Epithelial cell of esophagus (primary cell): Measurements from ENCODE around the gene EMP1.
A peak's percentile ranks its signal among the peaks of the same experiment; 100 is the strongest.

Experiments
- DNase-seq: peaks from one replicate; pipeline ENCODE4 v3.0.0; 2010; ENCODE audit warnings: low read depth
- H3K4me3 ChIP-seq: 2 replicates; pipeline ENCODE4 v1.5.1; 2011; ENCODE audit warnings: mild to moderate bottlenecking, low read length, control low read depth
- TF ChIP-seq, protein P1 (sequence below): IDR thresholded peaks from 2 replicates; pipeline ENCODE4 v1.5.1; 2011; ENCODE audit warnings: low read depth, mild to moderate bottlenecking, low read length, control low read depth, inconsistent platforms; ENCODE audit not compliant: insufficient read depth; ENCODE audit errors: missing control alignments

EMP1 gene

DNA sequence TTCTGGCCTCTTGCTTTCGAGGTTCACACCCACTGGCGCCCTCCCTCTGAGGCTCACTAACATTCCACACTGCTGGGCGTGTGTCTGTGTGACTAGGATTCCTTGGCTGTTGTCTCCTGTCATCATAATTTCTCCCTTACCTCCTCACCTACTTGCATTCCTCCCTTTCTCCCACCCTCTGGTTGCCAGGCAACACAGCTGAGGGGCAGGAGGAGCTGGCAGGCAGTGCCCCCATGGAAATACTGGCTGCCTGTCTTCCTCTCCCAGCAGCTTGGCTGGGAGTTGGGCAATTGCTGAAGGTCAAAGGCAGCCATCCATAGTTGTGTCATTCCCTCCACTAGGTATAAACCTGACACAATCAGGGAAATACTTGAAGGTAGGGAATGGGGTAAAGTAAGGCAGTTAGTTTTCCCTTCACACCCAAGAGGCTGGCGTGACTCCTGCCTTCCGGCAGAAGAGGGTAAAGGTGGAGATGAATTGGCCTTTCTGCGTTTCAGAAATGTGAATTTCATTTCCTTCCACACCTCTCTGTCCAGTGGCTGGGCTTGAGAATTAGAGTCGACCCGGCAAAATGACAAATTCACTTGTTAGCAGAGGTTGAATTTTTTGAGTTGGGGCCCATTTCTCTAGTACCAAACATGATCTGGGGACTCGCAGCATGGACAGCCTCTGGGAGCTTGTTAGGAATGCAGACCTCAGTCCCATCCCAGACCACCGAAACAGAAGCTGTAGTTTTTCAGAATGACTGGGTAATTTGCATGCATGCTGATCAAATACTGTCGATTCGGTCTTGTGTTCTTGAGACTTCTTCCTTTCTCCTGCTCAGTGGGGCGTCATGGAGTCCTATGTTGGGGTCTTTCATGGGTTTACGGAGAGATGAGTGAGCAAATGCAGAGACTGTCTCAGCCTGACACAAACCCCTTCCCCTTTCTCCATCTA is 24.3 kb upstream of the EMP1 start:
- TF ChIP-seq, protein P1, sequence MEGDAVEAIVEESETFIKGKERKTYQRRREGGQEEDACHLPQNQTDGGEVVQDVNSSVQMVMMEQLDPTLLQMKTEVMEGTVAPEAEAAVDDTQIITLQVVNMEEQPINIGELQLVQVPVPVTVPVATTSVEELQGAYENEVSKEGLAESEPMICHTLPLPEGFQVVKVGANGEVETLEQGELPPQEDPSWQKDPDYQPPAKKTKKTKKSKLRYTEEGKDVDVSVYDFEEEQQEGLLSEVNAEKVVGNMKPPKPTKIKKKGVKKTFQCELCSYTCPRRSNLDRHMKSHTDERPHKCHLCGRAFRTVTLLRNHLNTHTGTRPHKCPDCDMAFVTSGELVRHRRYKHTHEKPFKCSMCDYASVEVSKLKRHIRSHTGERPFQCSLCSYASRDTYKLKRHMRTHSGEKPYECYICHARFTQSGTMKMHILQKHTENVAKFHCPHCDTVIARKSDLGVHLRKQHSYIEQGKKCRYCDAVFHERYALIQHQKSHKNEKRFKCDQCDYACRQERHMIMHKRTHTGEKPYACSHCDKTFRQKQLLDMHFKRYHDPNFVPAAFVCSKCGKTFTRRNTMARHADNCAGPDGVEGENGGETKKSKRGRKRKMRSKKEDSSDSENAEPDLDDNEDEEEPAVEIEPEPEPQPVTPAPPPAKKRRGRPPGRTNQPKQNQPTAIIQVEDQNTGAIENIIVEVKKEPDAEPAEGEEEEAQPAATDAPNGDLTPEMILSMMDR: no peak
- DNase-seq: peak; percentile 91
- H3K4me3 ChIP-seq: no peak overlapping the region

- TF ChIP-seq, protein P1: no peak
- no peak overlapping the region for H3K4me3 ChIP-seq
- peak; percentile 98 for DNase-seq
Measured at GRCh38 chr12:13173012-13173932, 23.3 kb upstream of the EMP1 start.

DNA sequence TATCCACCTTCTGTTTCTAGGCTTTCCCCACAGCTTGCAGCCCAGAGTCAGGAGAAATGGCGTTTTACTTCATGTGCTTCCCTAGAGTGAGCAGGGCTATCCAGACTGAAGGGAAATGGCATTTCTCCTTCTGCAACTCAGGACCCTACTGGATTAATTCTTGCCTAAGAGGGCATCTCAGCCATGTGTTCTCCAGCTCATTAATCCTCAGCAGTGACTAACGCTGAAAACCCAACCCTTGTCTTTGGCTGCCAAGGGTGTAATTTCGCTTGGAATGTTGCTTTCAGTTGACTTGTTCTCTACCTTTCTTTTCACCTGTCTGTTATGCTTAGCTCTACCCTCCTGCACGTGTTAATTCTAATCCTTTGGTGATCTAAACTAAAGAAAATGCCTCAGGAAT is 21.0 kb upstream of the EMP1 start:
- TF ChIP-seq, protein P1: no peak
- no peak overlapping the region for H3K4me3 ChIP-seq
- peak; percentile 95 for DNase-seq

- TF ChIP-seq, protein P1: no peak
- no peak overlapping the region for H3K4me3 ChIP-seq
- DNase-seq: no peak
Measured at GRCh38 chr12:13176256-13176655, 20.3 kb upstream of the EMP1 start.

- TF ChIP-seq, protein P1: no peak
- DNase-seq: peak; percentile 61
- H3K4me3 ChIP-seq: no peak overlapping the region
Measured at GRCh38 chr12:13177373-13177772, 19.2 kb upstream of the EMP1 start.

DNA sequence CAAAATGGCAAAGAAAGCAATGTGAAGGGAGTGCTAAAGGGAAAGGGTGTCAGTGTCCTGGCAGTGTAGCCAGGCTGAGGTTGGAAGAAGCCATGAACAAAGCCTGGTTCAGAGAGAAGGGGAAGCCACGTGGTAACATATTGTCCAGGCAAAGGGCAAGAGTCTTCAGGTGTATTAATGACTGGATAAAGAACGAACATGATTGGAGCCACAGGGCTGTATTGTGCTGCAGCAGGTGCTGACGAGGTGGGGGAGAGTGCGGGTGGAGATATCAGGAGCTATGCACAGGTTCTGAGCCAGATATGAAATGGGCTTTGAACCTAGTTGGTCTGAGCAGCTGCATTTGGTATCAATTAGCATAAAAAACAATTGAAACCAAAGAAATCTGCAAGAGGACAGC is 18.6 kb upstream of the EMP1 start:
- H3K4me3 ChIP-seq: no peak overlapping the region
- TF ChIP-seq, protein P1: no peak
- DNase-seq: no peak
